GM12878 (cell line): Measurements from ENCODE around the gene DDX24. TPM values are rescaled to one million over a fixed set of nuclear protein-coding genes. Genes with fewer than 3 reads are reported as not detected.

Source experiments
- ATAC-seq: fragments of 200-7000 bp; cut with Tn5 transposase; 3 replicates; pipeline ENCODE4 v1.9.1; 2020; ENCODE audit warnings: mild to moderate bottlenecking, moderate library complexity
- BruUV-seq: library from RNA; stranded (reverse); fragments of 400-500 nt; replicated peaks from 2 replicates; lab custom pipeline; 2021; lab: Mats Ljungman, UMichigan
- CTCF ChIA-PET: fragments of 300-600 bp; sonication (Branson Sonifier 250); formaldehyde crosslinking; extraction: SDS; loops from one replicate; lab custom pipeline; 2021; ENCODE audit warnings: inconsistent platforms; lab: Yijun Ruan, JAX
- POLR2A ChIA-PET: fragments of 350-600 bp; formaldehyde crosslinking; extraction: SDS; loops from one replicate; lab custom pipeline; 2021; ENCODE audit warnings: inconsistent platforms; lab: Charles Lee
- RAD21 ChIA-PET: fragments of 300-600 bp; sonication (Branson Sonifier 250); formaldehyde crosslinking; loops from one replicate; lab custom pipeline; 2023; ENCODE audit warnings: antibody characterized with exemption; ENCODE audit not compliant: unreplicated experiment; lab: Charles Lee
- SMC1A ChIA-PET: fragments of 300-600 bp; sonication (Branson Sonifier 250); formaldehyde crosslinking; loops from one replicate; lab custom pipeline; 2023; ENCODE audit not compliant: unreplicated experiment, uncharacterized antibody; lab: Charles Lee
- DNase-seq: peaks from one replicate; pipeline ENCODE4 v3.0.0-alpha.2; 2011; ENCODE audit warnings: low read depth, low spot score
- FAIRE-seq: peaks from 3 replicates; lab custom pipeline; 2011; peaks lifted over from hg19 to GRCh38; lab: Jason Lieb, UNC
- H2AFZ ChIP-seq: 2 replicates; pipeline ENCODE4 v1.6.0; 2011; ENCODE audit warnings: low read depth, low read length, control low read depth; ENCODE audit not compliant: control insufficient read depth
- H3K27ac ChIP-seq: 2 replicates; pipeline ENCODE4 v1.5.1; 2011; ENCODE audit warnings: control low read depth; ENCODE audit not compliant: control insufficient read depth, insufficient read depth
- H3K27me3 ChIP-seq, 2 experiments: replicated peaks in 1 of 2; 2 replicates each; pipeline versions ENCODE4 v1.6.0 to v1.6.1; 2011; ENCODE audit warnings: low read length in 1 of 2; ENCODE audit not compliant: control insufficient read depth in 2 of 2, insufficient read depth in 2 of 2
- H3K36me3 ChIP-seq, 2 experiments: 2 replicates each; pipeline ENCODE4 v1.5.1; 2011; ENCODE audit warnings: low read length in 1 of 2; ENCODE audit not compliant: control insufficient read depth in 2 of 2, insufficient read depth in 2 of 2
- H3K4me1 ChIP-seq: 2 replicates; pipeline ENCODE4 v1.6.1; 2011; ENCODE audit warnings: mild to moderate bottlenecking, low read length, moderate library complexity, mixed read lengths; ENCODE audit not compliant: control insufficient read depth, insufficient read depth
- H3K4me2 ChIP-seq: 2 replicates; pipeline ENCODE4 v1.6.0; 2011; ENCODE audit warnings: control low read depth; ENCODE audit not compliant: control insufficient read depth, insufficient read depth
- H3K4me3 ChIP-seq: fragments of 200-600 bp; sonication (generic); 2 replicates; pipeline ENCODE4 v1.5.1; 2016
- H3K79me2 ChIP-seq: 2 replicates; pipeline ENCODE4 v1.6.0; 2011; ENCODE audit warnings: low read length; ENCODE audit not compliant: control insufficient read depth, insufficient read depth
- H3K9ac ChIP-seq: 2 replicates; pipeline ENCODE4 v1.8.0; 2011; ENCODE audit warnings: low read length, control low read depth, mixed read lengths; ENCODE audit not compliant: control insufficient read depth, insufficient read depth
- H3K9me3 ChIP-seq: replicated peaks from 3 replicates; pipeline ENCODE4 v1.5.1; 2011; ENCODE audit warnings: mild to moderate bottlenecking, low read length; ENCODE audit not compliant: control insufficient read depth, insufficient read depth
- H4K20me1 ChIP-seq: 2 replicates; pipeline ENCODE4 v1.6.0; 2011; ENCODE audit not compliant: control insufficient read depth, insufficient read depth
- BACH1 ChIP-seq: fragments of 450-650 bp; IDR thresholded peaks from 2 replicates; pipeline ENCODE4 v1.6.1; 2017; ENCODE audit warnings: mild to moderate bottlenecking, borderline replicate concordance
- FOS ChIP-seq: IDR thresholded peaks from 3 replicates; pipeline ENCODE4 v1.6.1; 2011; ENCODE audit warnings: borderline replicate concordance; ENCODE audit not compliant: insufficient read length; ENCODE audit errors: extremely low read depth
- MEF2B ChIP-seq: fragments of 450-650 bp; IDR thresholded peaks from 2 replicates; pipeline ENCODE4 v1.6.1; 2018; ENCODE audit warnings: mild to moderate bottlenecking, moderate library complexity; ENCODE audit not compliant: partially characterized antibody, poor library complexity, severe bottlenecking
- PML ChIP-seq: IDR thresholded peaks from 2 replicates; pipeline ENCODE4 v1.6.1; 2012; ENCODE audit warnings: low read length, inconsistent platforms
- POLR2AphosphoS2 ChIP-seq: IDR thresholded peaks from 2 replicates; pipeline ENCODE4 v1.6.1; 2011; ENCODE audit warnings: low read depth, mild to moderate bottlenecking, low read length, improper control_type of control experiment, moderate library complexity
- RAD21 ChIP-seq: IDR thresholded peaks from 2 replicates; pipeline ENCODE4 v1.6.1; 2011; ENCODE audit warnings: mild to moderate bottlenecking, low read depth, low read length, moderate library complexity; ENCODE audit not compliant: insufficient read depth
- RCOR1 ChIP-seq: conservative IDR thresholded peaks from 2 replicates; pipeline ENCODE4 v1.6.1; 2012; ENCODE audit warnings: low read depth, low read length, improper control_type of control experiment
- SIN3A ChIP-seq: IDR thresholded peaks from 2 replicates; pipeline ENCODE4 v1.6.1; 2012; ENCODE audit warnings: low read depth, low read length, improper control_type of control experiment
- STAT1 ChIP-seq: fragments of 450-650 bp; conservative IDR thresholded peaks from 2 replicates; pipeline ENCODE4 v1.6.1; 2014; ENCODE audit warnings: antibody characterized with exemption, mild to moderate bottlenecking
- YBX1 ChIP-seq: fragments of 450-650 bp; IDR thresholded peaks from 2 replicates; pipeline ENCODE4 v1.6.1; 2016; ENCODE audit warnings: antibody characterized with exemption
- WGBS: methylation state at CpG from one replicate; pipeline ENCODE4 v1.1.6; 2016; ENCODE audit warnings: low lambda C conversion rate; ENCODE audit not compliant: insufficient replicate concordance, insufficient coverage; ENCODE audit errors: missing lambda C conversion rate; 5-methylcytosine and 5-hydroxymethylcytosine counted together
- in situ Hi-C: fragments of 300-500 bp; cut with MboI; formaldehyde crosslinking; loops from 9 replicates; pipeline ENCODE4 v1.14.3; 2018; ENCODE audit warnings: mixed read lengths
- intact Hi-C: fragments of 100-400 bp; cut with micrococcal nuclease; formaldehyde crosslinking; loops from one replicate; pipeline ENCODE4 v1.14.2; 2022; ENCODE audit not compliant: unreplicated experiment
- polyA plus RNA-seq, 11 experiments: library from polyadenylated mRNA; depleted of rRNA in 4 of 11; unstranded in 6 of 11; stranded (reverse) in 5 of 11; fragments of >200 nt; fragmentation: Nextera tagmentation in 4 of 11; fragmentation: Illumina TruSeq in 1 of 11; extraction: Ambion mirVana in 4 of 11; extraction: Trizol in 1 of 11; gene quantifications; 1 replicate in 1 of 11; 2 replicates in 10 of 11; pipeline versions ENCODE4 v1.2.1 to v1.2.3, GENCODE V29; 2011 to 2016; ENCODE audit warnings: inconsistent platforms in 2 of 11, missing spikeins in 2 of 11, low read depth in 1 of 11
- total RNA-seq, 4 experiments: library from RNA; depleted of rRNA in 3 of 4; stranded (reverse); fragments of >200 nt in 3 of 4; fragmentation: Illumina TruSeq in 1 of 4; extraction: Trizol in 1 of 4; gene quantifications; 2 replicates each; pipeline versions ENCODE4 v1.2.1 to v1.2.3, GENCODE V29; 2013 to 2021
- TF ChIP-seq, protein P1 (sequence below): IDR thresholded peaks from 2 replicates; pipeline ENCODE4 v1.6.1; 2012; ENCODE audit warnings: mild to moderate bottlenecking, low read depth, low read length
- TF ChIP-seq, protein P2 (sequence below): IDR thresholded peaks from 2 replicates; pipeline ENCODE4 v1.6.1; 2012; ENCODE audit warnings: low read depth, low read length, improper control_type of control experiment

DDX24 gene
- total and polyA plus RNA-seq, 10 of the 15 experiments (the other 5 are each of a cell fraction or from before 2014, with no cell fraction given) = 137 to 266 (median 184) TPM

DNA sequence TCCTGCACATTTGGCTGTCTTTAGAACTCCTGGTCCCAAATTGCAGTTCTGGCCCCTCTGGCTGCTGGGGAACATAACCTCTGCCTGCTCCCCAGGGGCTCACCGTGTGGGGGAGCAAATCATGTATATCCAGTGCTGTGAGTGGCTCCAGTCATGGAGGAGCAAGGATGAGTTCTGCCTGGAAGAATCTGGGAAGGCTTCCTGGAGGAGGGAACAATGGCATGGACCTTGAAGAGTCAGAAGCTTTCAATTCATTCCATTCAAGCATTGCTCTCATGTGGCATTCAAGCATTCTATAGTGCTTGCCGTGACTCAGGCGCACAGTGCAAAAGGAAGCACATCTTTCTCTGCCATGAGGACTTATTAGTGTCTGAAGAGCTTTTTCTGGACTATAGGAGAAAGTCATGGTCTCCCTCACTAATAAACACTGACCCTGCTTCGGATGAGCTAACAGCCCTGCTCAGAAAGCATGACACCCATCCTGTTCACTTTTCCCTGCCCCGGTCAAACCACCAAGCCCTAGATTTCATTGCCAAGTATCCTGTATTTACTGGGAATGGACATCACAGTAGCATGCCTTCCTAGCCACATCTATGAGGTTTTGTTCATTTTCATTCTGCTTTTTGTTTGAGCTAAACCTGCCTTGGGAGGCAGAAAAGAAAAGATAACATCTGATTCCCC, 33.0 kb upstream of the DDX24 start (continued):
- TF ChIP-seq, protein P1, sequence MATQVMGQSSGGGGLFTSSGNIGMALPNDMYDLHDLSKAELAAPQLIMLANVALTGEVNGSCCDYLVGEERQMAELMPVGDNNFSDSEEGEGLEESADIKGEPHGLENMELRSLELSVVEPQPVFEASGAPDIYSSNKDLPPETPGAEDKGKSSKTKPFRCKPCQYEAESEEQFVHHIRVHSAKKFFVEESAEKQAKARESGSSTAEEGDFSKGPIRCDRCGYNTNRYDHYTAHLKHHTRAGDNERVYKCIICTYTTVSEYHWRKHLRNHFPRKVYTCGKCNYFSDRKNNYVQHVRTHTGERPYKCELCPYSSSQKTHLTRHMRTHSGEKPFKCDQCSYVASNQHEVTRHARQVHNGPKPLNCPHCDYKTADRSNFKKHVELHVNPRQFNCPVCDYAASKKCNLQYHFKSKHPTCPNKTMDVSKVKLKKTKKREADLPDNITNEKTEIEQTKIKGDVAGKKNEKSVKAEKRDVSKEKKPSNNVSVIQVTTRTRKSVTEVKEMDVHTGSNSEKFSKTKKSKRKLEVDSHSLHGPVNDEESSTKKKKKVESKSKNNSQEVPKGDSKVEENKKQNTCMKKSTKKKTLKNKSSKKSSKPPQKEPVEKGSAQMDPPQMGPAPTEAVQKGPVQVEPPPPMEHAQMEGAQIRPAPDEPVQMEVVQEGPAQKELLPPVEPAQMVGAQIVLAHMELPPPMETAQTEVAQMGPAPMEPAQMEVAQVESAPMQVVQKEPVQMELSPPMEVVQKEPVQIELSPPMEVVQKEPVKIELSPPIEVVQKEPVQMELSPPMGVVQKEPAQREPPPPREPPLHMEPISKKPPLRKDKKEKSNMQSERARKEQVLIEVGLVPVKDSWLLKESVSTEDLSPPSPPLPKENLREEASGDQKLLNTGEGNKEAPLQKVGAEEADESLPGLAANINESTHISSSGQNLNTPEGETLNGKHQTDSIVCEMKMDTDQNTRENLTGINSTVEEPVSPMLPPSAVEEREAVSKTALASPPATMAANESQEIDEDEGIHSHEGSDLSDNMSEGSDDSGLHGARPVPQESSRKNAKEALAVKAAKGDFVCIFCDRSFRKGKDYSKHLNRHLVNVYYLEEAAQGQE = no peak
- TF ChIP-seq, protein P2, sequence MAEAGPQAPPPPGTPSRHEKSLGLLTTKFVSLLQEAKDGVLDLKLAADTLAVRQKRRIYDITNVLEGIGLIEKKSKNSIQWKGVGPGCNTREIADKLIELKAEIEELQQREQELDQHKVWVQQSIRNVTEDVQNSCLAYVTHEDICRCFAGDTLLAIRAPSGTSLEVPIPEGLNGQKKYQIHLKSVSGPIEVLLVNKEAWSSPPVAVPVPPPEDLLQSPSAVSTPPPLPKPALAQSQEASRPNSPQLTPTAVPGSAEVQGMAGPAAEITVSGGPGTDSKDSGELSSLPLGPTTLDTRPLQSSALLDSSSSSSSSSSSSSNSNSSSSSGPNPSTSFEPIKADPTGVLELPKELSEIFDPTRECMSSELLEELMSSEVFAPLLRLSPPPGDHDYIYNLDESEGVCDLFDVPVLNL = no peak
- TF ChIP-seq YBX1 (no peak), MEF2B (no peak)

DNA sequence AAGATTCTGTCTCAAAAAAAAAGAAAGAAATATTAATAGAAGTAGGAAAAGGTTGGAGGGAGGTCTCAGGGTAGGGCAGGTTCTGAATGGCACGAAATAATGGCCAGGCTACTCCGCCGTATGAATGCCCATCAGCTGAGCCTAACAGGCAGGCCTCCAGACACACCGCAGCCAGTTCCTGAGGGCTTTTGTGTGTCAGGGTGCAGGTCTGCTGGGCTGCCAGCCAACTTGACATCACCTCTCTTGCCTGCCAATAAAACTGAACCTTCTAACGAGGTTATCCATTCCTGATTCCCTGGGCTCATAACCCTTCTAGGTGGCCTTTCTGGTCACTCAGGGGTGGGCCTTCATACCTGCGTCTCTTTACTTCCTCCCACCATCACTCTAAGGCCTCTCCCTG, 32.5 kb upstream of the DDX24 start:
- SMC1A ChIA-PET = interaction anchor here (0.8 kb wide), 1 partner anchor 173 kb away, joined by 3 read pairs; no protein-coding TSS in a partner anchor
- H3K9ac ChIP-seq = no peak overlapping the region
- intact Hi-C loops = no loop called here
- DNase-seq (no peak), ATAC-seq (no peak), FAIRE-seq (no peak)
- H4K20me1 ChIP-seq = no peaks in the 10 kb centered on the region
- RAD21 ChIA-PET = no interaction called here
- H3K4me3 ChIP-seq = no peak overlapping the region
- H3K27me3 ChIP-seq = peaks cover 2 to 5% of the 10 kb centered on the region in 2 experiments; a peak in 3 of 4 replicates
- BruUV-seq = no TSS peak
- no peaks in the 10 kb centered on the region for H3K4me1 ChIP-seq
- no peak overlapping the region for H3K27ac ChIP-seq
- H3K79me2 ChIP-seq = no peaks in the 10 kb centered on the region
- no peaks in the 10 kb centered on the region for H3K9me3 ChIP-seq
- CTCF ChIA-PET = interaction anchor here (1.8 to 2.7 kb wide), 2 partner anchors 18 to 78 kb away, joined by 4 to 7 read pairs; no protein-coding TSS in a partner anchor
- H2AFZ ChIP-seq = no peak overlapping the region
- H3K36me3 ChIP-seq = no peaks in the 10 kb centered on the region
- H3K4me2 ChIP-seq = no peak overlapping the region
- no peak for TF ChIP-seq BACH1
- TF ChIP-seq FOS = no peak
- no peak for TF ChIP-seq POLR2AphosphoS2
- no peak for TF ChIP-seq PML
- no peak for TF ChIP-seq RAD21
- no peak for TF ChIP-seq RCOR1
- TF ChIP-seq STAT1 = no peak
- no peak for TF ChIP-seq SIN3A
- TF ChIP-seq, all 136 proteins: peak for 0
- 67% methylated on average over 6 of the region's 6 CpGs for WGBS
- in situ Hi-C loops = no loop called here
- POLR2A ChIA-PET = interaction anchor here (0.6 to 0.7 kb wide), 2 partner anchors 14 to 1118 kb away, joined by 3 to 4 read pairs; no protein-coding TSS in a partner anchor
